Type B pancreatic cell (in vitro differentiated cells): ENCODE data around the gene SLFN12. TPM values are rescaled to one million over a fixed set of nuclear protein-coding genes. Genes with fewer than 3 reads are reported as not detected.

Source experiments
- DNase-seq: peaks from one replicate; pipeline ENCODE4 v3.0.0; 2021; ENCODE audit warnings: mixed read lengths; ENCODE audit not compliant: unreplicated experiment; ENCODE audit errors: extremely low spot score
- H3K27ac Mint-ChIP-seq: 2 replicates; pipeline ENCODE4 v1.8.0; 2021; ENCODE audit warnings: mild to moderate bottlenecking, mixed read lengths
- H3K27me3 Mint-ChIP-seq: 2 replicates; pipeline ENCODE4 v1.8.0; 2021; ENCODE audit warnings: mixed read lengths
- H3K36me3 Mint-ChIP-seq: 2 replicates; pipeline ENCODE4 v1.8.0; 2021; ENCODE audit warnings: mixed read lengths
- H3K4me1 Mint-ChIP-seq: one replicate; pipeline ENCODE4 v1.8.0; 2021; ENCODE audit warnings: mixed read lengths; ENCODE audit not compliant: unreplicated experiment
- H3K4me3 Mint-ChIP-seq: 2 replicates; pipeline ENCODE4 v1.8.0; 2021; ENCODE audit warnings: mild to moderate bottlenecking, mixed read lengths
- H3K9me3 Mint-ChIP-seq: 2 replicates; pipeline ENCODE4 v1.8.0; 2021; ENCODE audit warnings: mixed read lengths
- CTCF ChIP-seq: fragments of 200-600 bp; sonication (generic); conservative IDR thresholded peaks from 2 replicates; pipeline ENCODE4 v1.5.0; 2021; ENCODE audit warnings: antibody characterized with exemption, mild to moderate bottlenecking
- long read RNA-seq: library from polyadenylated mRNA; unstranded; transcript quantifications from one replicate; pipeline ENCODE4 v2.0.0, GENCODE V29; 2020
- total RNA-seq: library from RNA; stranded (reverse); gene quantifications from 2 replicates; pipeline ENCODE4 v1.2.1, GENCODE V29; 2021; ENCODE audit warnings: low replicate concordance

SLFN12 gene
- total RNA-seq: 5.2 and 6.6 TPM in 2 replicates
- long read RNA-seq, partial matches to known transcripts: 3 of 11 reads
- long read RNA-seq, other reads (novel, unspliced or antisense): 2 of 11 reads

- H3K9me3 Mint-ChIP-seq: peaks cover 5% of the 10 kb centered on the region
- DNase-seq: no peak
- no peaks in the 10 kb centered on the region for H3K36me3 Mint-ChIP-seq
- no peak for TF ChIP-seq CTCF
- peak within 1 kb of the TSS; percentile 88 for H3K4me3 Mint-ChIP-seq
- H3K27me3 Mint-ChIP-seq: no peaks in the 10 kb centered on the region
- H3K4me1 Mint-ChIP-seq: peaks cover 13% of the 10 kb centered on the region
- H3K27ac Mint-ChIP-seq: peak within 1 kb of the TSS; percentile 88
These were observed at the start of gene SLFN12 for GRCh38 chr17:35432176-35433074. TSS of gene SLFN12 (minus strand) at chr17:35432500. CDS start at chr17:35423028, 9,472 bp downstream.

GRCh38 chr17:35479271-35479670 is 47.0 kb upstream of the SLFN12 start:
- no peak for TF ChIP-seq CTCF
- Mint-ChIP-seq H3K27me3 (peaks cover 76% of the 10 kb centered on the region), H3K36me3 (no peaks in the 10 kb centered on the region), H3K4me1 (no peaks in the 10 kb centered on the region), H3K9me3 (no peaks in the 10 kb centered on the region), H3K4me3 (no peak overlapping the region), H3K27ac (no peak overlapping the region)
- no peak for DNase-seq

- Mint-ChIP-seq H3K27me3 (peaks cover 68% of the 10 kb centered on the region), H3K36me3 (no peaks in the 10 kb centered on the region), H3K4me1 (no peaks in the 10 kb centered on the region), H3K4me3 (no peak overlapping the region), H3K27ac (no peak overlapping the region), H3K9me3 (no peaks in the 10 kb centered on the region)
- no peak for DNase-seq
- no peak for TF ChIP-seq CTCF
These were observed 44.9 kb upstream of the SLFN12 start for GRCh38 chr17:35477248-35477647.

- Mint-ChIP-seq H3K4me3 (no peak overlapping the region), H3K9me3 (no peaks in the 10 kb centered on the region), H3K27ac (no peak overlapping the region), H3K27me3 (peaks cover 69% of the 10 kb centered on the region), H3K4me1 (no peaks in the 10 kb centered on the region), H3K36me3 (no peaks in the 10 kb centered on the region)
- DNase-seq: no peak
- no peak for TF ChIP-seq CTCF
These were observed 44.1 kb upstream of the SLFN12 start for GRCh38 chr17:35476283-35476820.

GRCh38 chr17:35468475-35468874 is 36.2 kb upstream of the SLFN12 start:
- TF ChIP-seq CTCF: no peak
- peaks cover 38% of the 10 kb centered on the region for H3K27me3 Mint-ChIP-seq
- H3K4me3 Mint-ChIP-seq: no peak overlapping the region
- no peaks in the 10 kb centered on the region for H3K4me1 Mint-ChIP-seq
- DNase-seq: no peak
- no peaks in the 10 kb centered on the region for H3K36me3 Mint-ChIP-seq
- no peak overlapping the region for H3K27ac Mint-ChIP-seq
- H3K9me3 Mint-ChIP-seq: no peaks in the 10 kb centered on the region
